DOHH2 (cell line): ENCODE results near the gene ARHGAP8.

Experiments used
- CTCF ChIP-seq: fragments of 200-600 bp; sonication (generic); IDR thresholded peaks from one replicate; pipeline ENCODE4 v1.5.1; 2014; ENCODE audit warnings: antibody characterized with exemption, mild to moderate bottlenecking, low read depth, low read length; ENCODE audit not compliant: poor library complexity, severe bottlenecking
- EZH2phosphoT487 ChIP-seq: fragments of 200-600 bp; sonication (generic); IDR thresholded peaks from 2 replicates; pipeline ENCODE4 v1.6.1; 2017; ENCODE audit warnings: borderline replicate concordance, mild to moderate bottlenecking, antibody characterized with exemption, low read length, moderate library complexity, mixed read lengths

- TF ChIP-seq CTCF (no peak), EZH2phosphoT487 (no peak)
These were observed 18.8 kb upstream of the ARHGAP8 start for GRCh38 chr22:44733426-44734106.
